Measurements from ENCODE around the gene AOC3.

The AOC3 gene, protein sequence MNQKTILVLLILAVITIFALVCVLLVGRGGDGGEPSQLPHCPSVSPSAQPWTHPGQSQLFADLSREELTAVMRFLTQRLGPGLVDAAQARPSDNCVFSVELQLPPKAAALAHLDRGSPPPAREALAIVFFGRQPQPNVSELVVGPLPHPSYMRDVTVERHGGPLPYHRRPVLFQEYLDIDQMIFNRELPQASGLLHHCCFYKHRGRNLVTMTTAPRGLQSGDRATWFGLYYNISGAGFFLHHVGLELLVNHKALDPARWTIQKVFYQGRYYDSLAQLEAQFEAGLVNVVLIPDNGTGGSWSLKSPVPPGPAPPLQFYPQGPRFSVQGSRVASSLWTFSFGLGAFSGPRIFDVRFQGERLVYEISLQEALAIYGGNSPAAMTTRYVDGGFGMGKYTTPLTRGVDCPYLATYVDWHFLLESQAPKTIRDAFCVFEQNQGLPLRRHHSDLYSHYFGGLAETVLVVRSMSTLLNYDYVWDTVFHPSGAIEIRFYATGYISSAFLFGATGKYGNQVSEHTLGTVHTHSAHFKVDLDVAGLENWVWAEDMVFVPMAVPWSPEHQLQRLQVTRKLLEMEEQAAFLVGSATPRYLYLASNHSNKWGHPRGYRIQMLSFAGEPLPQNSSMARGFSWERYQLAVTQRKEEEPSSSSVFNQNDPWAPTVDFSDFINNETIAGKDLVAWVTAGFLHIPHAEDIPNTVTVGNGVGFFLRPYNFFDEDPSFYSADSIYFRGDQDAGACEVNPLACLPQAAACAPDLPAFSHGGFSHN

DNA sequence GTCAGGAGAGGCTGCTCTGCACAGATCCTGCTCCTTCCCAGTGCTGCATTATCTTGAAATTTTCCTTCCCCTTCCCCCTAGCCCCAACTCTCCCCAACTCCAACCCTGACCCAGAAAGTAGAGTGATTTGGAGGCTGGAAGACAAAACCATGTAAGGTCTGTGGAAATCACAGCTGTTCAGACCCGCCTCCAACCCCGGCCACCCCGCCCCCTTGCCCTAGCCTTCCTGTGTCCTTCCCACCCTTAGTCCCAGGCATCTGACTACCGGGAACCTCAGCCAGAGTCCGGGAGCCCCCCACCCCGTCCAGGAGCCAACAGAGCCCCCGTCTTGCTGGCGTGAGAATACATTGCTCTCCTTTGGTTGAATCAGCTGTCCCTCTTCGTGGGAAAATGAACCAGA lies at the start of gene AOC3:
Gene AOC3 (plus strand): TSS at position 246 of the 400 bp plus-strand sequence. CDS start 145 bp downstream, at position 391.
- DNase-seq, result no peak

DNA sequence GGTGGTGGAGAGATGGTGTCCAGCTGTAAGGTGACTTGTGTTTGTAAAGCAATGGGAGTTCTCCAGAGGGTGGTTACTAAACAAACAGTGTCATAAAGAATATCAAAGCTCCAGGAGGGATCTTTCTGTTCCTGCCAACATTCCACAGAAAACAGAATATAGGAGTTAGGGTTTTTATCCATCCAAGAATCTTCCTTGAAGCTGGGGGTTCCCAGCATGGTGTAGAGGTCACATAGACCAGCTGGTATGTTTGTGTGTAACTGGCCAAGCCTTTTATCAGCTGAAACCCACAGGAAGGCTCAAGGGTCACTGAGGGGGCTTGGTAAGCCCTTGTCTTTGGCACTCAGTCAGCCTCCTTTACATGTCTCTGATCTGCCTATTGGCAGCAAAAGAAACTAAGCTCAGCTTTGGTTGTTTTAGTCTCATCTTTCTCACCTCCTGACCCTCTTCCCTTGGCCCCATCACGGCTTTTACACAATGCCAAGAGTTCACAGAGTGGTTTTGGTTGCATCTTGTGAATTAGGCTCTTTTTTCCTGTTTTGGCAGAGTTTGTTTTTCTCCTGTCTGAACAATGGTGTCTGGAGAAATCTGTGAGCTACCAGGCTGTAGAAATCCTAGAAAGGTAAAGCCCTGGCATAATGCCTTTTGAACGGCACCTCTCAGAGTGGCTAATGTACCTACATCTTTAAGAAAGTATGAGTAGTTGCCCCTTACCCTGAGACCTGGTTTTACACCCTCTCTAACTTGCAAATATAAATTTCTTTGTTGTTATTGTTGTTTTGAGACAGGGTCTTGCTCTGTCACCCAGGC lies 47.7 kb upstream of the AOC3 start:
- no peak for DNase-seq

DNA sequence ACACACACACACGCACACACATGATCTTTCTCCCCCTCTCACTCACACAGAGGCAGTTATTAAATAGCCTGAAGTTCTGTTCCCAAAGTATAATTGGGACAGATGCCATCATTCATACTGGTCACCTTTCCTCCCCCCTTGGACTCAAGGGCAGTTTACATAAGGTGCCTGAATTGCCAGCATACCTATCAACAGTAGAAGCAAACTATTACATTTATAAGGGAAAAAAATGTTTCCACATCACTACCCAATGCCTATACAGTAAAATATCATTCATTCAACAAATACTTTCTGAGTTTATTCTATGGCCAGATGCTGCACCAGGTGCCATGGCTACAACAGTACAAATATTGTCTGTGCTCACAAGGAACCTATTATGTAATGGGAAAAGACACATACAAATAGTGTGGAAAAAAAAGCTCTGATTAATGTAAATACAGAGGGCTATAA lies 46.1 kb upstream of the AOC3 start:
- DNase-seq, result peak; percentile 70

DNA sequence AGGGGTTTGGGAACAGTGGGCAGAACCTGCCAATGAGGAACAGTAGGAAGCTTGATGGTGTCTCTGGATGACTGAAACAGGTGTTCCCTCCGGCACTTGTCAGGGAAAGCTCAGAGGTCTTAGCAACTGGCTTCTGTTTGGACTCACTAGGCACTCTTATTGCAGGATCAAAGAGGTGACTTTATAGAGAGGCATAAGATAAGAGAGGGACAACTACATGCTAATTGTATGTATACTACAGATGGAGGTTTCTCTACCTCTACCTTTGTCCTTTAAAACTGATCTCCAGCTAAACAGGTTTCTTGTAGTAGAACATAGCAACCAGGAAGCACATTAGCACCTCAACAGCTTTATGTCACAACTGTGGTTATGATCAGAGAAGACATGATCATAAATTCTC lies 44.8 kb upstream of the AOC3 start:
- DNase-seq, result no peak

DNA sequence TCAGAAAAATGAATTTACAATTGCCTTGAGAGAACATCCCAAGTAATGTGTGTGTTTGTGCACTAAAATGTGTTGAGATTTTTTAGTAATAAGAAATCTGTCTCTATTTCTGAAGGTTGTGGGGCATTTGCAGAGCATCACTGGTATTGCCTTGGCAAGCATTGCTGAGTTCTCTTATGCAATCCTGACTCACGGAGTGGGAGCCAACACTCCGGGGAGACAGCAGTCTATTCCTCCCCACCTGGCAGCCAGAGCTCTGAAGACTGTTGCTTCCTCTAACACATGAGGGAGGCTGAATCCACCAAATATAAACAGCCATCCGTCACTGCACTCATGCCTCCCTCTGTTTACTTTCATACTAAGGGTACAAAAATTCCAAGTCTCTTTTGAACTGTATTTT lies 41.7 kb upstream of the AOC3 start:
- DNase-seq, result no peak

DNA sequence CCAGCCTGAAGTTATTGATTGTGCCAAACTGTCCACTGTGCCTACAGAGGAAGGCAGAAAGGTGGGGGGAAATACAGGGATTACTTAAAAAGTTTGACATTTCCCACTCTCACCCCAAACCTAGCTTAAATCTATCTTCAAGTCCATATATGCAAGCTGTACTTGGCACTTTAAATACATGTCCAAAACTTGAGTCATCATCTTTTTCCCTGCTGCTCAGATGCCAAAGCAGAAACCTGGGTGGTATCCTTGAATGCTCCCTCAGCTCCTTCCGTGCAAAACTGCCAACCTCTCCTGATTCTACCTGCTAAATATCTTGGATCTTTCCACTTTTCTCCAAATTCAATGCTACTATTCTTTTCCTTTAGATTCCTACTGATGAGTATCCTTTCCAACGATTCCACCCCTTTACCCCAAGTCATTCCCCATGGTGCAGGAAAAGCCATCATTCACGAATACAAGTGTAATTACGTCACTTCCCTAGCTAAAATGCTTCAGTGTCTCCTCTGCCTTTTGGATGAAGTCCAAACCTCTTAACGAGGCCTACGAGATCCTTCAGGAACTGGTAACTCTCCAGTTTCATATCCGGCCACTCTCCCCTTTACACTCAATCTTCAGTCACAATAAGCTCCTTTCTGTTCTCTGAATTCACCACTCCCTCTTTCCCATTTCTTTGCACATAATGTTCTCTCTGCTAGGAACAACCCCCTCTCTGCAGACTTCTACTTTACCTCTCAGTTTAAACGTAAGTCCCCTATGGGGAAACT lies 36.2 kb upstream of the AOC3 start:
- DNase-seq, result peak; percentile 73

DNA sequence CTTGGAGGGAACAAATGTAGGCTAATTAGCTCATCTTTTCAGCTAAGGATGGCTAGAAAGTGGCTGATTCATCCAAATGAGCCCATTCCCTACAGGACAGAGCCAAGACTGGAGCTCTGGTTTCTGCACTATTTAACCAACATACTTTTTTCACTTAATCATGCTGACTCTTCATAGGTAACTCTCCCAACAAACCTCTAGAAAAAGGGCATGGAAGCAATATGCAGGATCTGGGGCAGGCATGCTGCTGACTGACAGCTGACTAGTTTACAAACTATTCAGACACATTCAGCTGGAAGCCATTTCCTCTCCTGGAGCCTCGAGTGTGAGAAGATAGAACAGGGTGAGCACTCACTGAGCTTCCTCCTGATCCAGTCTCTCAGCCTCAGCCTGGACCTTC lies 33.1 kb upstream of the AOC3 start:
- no peak for DNase-seq

DNA sequence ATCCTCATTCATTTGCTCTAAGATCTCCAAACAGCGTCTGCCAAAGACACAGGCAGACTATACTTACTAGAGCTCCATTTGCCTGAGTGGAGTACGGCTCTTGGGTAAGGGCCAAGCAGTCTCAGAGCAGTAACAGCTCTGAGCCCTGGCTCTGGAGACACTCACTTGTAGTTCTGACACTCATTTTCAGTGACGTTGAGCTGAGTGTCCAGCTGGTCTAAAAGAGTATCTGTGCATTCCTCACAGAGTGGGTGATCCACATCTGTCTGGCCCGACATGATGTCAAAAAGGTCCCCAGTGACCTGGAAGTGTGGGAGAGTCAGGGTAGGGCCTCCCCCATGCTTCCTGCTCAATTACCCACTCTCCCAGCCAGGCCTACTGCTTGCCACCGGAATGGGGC lies 32.6 kb upstream of the AOC3 start:
- no peak for DNase-seq

DNA sequence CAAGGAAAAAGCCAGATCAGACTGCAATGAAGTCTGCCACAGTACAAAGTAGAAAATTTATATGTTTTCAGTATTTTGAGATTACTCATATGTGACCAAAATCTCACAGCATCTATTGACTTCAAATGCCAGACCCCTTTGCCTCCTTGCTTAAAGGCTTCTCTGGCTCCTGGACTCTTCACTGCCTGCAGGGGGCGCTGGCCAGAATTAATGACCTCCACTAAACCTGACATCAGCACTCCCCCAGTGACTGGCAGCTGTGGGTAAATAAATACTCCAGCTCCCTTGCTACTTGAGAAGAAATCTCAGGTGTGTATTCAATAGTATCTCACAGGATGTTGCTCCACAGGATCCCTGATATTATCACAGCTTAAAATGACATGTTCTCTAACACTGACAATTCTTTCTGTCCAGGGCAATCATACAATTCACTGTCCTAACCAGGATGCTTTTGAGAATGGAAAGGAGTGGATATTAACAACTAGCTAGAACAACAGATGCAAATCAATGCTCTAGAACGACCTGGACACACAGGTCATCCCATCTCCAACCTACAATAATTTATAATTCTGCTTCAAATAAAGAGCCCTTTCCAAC lies 31.0 kb upstream of the AOC3 start:
- DNase-seq, result no peak

DNA sequence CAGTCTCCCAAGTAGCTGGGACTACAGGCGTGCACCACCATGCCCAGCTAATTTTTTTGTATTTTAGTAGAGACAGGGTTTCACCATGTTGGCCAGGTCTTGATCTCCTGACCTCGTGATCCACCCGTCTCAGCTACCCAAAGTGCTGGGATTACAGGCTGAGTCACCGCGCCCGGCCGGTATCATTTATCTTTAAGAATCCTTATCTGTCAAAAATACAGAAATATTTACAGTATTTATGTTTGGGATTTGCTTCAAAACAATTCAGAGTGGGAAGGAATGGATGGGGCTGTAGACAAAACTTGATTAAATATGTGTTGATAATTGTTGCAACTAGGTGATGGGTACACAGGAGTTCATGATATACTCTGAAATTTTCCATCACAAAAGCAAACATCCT lies 29.8 kb upstream of the AOC3 start:
- no peak for DNase-seq

DNA sequence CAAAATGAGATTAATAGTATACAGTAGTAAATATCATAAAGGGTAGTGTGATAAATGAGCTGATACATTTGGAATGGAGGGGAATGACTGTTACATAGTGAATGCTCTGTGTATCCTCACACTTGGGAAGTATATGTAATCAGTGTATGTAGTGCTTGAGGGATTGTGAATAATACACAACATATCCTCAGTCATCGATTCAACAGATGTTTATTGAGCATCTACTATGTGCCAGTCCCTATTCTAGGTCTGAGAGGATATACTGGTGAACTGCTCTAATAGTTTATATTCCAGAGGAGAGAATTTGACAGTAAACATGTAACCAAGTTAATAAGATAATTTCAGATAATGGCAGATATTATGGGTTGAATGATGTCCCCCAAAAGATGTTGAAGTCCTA lies 23.5 kb upstream of the AOC3 start:
- no peak for DNase-seq

DNA sequence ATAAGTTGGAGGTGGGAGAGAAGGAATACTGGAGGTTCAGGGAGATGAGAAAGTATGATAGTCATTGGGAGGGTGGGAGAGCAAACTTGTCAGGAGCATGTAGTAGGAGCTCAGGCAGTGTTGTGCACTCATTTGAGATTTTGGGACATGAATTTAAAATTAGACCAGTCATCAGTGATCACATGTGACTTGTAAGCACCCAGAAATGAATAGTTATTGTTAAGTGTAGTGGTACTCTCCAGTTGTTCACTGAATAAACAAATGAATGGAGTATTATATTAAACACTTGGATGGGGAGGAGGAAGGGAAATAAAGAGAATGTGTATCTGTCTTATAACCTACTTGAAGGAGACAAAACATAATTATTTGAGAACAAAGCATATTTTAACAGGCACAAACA lies 20.0 kb upstream of the AOC3 start:
- no peak for DNase-seq

DNA sequence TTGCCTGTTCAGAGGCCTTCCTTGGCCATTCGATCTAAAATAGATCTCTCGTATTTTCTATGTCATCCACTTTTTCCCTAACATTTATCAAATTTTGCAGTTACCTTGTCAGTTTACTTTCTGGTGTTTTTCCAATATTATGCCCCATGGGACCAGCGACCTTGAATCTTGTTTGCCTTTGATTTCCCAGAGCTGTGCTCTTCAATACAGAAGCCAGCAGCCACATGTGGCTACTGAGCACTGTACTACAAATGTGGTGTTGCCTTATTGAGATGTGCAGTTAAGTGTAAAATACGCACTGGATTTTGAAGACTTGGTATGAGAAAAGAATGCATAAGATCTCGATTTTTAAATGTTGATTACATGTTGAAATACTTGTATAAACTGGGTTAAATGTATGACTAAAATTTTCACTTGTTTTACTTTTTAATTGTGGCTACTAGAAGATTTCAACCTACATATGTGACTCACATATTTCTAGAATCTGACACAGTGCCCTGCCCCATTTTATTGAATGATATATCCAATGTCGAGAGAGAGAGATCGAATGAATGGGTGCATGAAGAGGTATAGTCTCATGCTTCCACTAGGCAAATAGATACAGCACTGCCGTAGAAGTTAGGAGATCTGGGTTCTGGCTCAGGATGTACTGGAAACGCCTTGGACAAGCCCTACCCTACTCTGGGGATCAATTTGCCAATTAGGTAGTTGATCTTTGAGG lies 18.6 kb upstream of the AOC3 start:
- no peak for DNase-seq

DNA sequence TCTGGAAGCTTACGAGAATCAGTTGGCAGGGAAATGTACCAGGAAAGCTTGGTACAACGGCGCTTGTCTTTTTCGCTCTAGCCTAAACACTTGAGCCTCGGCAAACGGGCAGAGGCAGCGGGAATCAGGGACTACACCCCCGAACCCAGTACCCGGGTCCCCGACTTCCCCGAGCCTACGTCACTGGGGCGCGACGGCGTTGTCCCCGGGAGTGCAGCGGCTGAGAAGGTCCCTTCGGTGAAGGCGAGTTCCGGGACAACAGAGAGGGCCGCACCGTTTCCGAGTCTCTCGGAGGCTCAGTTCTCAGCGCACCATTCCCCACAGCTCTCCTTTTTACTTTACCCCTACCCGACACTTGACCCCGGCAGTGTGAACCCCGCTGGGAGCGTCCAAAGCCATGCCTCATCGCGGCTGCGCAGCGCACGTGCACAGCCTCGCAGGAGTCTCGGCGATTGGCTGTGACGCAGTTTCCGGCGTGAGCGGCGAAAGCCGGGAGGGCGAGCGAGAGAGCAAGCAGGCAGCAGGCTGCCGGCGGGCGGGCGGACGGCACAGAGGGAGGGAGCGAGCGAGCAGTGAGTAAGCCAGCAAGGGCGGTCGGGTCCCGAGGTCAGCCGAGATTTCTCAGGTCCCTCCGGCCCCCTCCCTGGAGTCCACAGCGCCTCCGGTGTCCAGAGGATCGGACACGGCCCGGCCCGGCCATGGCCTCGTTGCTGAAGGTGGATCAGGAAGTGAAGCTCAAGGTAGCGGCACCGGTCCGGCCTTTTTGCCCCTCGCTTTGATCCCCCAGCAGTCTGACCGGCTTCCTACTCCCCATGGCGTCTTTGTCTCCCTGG lies 17.8 kb upstream of the AOC3 start, which contains the start of gene PSME3:
Gene PSME3 (plus strand): TSS at position 464 of the 833 bp plus-strand sequence. CDS start 235 bp downstream, at position 699.
- peak; percentile 21 for DNase-seq

DNA sequence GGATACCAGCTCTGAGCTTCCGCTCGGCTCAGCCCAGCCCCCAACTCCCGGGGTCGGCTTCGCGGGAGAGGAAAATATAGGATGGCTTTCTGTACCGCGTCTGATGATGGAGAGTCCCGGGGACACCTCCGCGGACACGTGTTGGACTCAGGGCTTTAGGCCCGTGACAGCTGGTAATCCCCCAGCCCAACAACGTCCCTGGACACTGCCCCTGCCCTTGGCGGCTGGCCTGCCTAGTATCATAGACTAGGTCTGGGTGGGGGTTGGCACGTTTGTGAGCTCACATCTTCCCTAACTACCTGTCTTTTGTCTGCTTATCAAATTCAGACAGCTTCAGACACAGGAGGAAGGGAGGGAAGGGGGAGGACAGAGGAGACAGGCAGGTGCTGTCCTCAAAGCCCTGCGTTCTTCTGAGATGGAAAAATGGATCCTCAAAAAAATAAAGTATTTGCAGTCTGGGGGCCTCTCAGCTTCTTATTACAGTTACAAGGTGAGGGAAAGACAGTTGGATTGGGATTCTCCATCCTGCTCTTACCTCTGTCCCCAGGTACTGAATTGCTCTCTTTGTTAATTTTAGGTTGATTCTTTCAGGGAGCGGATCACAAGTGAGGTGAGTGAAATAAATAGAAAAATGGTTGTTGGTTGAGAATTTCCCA lies 17.1 kb upstream of the AOC3 start:
- no peak for DNase-seq

DNA sequence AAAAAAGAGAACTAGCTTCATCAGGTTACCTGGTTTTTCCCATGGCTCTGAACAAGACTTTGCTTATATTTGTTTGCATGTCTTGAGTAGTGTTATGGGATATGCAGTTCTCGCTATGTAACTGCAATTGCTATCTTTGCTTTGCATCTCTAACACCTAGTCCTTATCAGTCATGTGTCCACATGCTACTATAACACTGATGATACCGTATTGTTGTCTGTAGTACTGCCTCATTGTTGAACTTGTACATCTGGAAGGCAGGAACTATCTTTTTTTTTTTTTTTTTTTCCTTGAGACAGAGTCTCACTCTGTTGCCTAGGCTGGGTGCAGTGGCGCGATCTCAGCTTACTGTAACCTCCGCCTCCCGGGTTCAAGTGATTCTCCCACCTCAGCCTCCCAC lies 15.3 kb upstream of the AOC3 start:
- no peak for DNase-seq

DNA sequence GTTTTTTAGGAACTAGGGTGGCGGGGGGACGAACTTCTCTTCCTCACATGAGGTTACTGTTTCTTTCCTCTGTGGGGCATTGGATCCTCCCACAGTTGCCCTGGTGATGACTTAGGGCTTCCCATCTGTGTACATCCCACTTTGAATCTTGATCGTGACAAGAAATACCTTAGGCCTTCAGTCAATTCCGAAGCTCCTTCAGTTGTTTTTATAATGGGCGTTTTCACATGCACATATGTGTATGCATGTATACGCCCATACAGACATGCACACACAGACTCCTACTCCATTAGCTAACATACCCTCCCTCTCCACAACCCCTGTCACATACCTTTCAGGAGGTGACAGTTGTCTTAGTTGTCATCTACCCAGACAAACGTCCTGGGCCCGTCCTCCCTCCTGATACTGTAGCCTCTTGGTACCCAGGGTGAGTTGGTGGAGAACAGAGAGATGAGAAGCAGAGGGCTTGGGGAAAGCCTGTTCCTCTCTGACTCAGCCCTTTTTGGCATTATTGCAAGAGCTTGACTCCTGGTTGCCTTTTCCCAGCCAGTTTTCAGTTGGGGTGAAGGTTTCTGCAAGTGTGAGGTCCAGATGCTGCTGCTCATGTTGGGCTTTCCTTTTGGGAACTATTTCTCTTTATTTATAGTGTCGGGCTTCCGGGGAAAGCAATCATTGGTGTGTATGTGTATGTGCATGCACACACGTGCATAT lies 8.9 kb upstream of the AOC3 start:
- no peak for DNase-seq

DNA sequence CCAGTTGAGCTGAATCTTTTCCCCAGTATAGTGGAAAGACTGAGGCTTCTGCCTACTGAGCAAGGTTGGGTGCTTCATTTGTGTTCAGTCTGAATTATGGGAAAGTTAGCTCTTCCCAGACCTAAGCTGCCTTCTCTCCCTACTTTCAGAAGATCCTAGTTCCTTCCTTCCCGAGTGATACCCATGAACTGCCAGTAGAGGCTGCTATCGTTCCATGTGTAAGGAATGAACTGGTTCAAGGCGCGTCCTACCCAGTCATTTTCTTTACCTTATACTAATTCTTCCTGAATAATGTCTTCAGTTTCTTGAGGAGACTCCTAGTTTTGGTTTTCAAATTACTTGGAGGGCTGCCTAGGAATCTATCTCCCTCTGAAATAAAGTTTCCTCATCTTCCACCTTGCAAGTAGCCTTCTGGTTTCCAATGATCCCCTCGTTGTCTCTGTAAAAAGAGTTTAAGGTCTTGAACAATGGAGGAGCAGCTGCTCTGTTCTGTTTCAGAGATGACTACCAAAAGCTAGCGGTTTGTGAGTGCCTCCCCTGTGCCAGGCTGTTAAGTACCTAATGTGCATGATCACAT lies 7.6 kb upstream of the AOC3 start:
- no peak for DNase-seq

DNA sequence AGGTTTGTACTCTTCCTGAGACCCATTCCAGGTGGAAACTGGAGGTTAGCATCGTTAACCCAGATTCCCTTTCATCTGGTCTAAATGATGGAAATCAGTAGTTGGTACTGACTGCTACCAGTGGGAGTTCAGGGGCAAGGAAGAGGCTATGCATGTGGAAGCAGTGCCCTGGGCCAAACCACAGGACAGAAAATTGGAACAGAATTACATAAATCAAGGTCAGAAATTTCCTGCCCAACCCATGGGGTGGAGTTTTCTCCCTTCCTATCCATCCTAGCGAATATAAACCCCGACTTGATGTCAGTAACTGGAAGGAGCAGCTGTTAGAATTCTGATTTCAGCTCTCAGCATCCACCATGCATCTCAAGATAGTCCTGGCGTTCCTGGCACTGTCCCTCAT lies 6.7 kb upstream of the AOC3 start, which contains the start of gene AOC2:
Gene AOC2 (plus strand): TSS at position 310 of the 400 bp plus-strand sequence. CDS start 47 bp downstream, at position 357.
- no peak for DNase-seq
